ENCODE results near the gene PHF13.

DNA sequence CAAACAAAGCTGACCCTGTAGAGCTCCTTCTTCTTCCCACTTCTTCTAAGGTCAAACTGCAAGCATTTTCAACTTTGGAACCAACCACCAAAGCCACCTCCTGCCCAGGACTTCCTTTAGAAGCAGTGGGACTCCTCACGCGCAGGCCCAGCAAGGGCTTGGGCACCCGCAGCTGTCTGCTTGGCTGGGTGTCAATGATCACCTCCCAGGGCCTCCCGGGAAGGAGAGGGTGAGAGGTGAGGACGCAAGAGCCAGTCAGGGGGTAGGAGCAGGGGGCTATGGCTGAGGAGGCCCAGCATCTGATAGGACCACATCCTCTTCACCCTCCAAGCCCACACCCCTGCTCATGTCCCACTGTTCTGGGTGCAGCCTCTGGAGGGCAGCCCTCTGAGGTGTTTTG lies 21.1 kb upstream of the PHF13 start:
- TF ChIP-seq POLR2A (IDR thresholded peaks at IDR 0.05) = no peak
- TF ChIP-seq, protein P1, sequence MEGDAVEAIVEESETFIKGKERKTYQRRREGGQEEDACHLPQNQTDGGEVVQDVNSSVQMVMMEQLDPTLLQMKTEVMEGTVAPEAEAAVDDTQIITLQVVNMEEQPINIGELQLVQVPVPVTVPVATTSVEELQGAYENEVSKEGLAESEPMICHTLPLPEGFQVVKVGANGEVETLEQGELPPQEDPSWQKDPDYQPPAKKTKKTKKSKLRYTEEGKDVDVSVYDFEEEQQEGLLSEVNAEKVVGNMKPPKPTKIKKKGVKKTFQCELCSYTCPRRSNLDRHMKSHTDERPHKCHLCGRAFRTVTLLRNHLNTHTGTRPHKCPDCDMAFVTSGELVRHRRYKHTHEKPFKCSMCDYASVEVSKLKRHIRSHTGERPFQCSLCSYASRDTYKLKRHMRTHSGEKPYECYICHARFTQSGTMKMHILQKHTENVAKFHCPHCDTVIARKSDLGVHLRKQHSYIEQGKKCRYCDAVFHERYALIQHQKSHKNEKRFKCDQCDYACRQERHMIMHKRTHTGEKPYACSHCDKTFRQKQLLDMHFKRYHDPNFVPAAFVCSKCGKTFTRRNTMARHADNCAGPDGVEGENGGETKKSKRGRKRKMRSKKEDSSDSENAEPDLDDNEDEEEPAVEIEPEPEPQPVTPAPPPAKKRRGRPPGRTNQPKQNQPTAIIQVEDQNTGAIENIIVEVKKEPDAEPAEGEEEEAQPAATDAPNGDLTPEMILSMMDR (IDR thresholded peaks at IDR 0.05) = no peak
